Right renal pelvis (tissue), 4 donors: Measurements from ENCODE around the gene TPD52L2. TPM values are rescaled to one million over a fixed set of nuclear protein-coding genes. Genes with fewer than 3 reads are reported as not detected.
"Not testable (repeated sequence)": the region's sequence is repeated elsewhere in the genome, so short reads cannot be mapped to it uniquely, and the experiment has no call there.

Source experiments
- DNase-seq, 4 donors: peaks; one replicate each; pipeline ENCODE4 v3.0.0-alpha.2; 2013; ENCODE audit warnings: low read depth in 4 of 4, low spot score in 3 of 4, missing footprints in 1 of 4
- polyA plus RNA-seq, 4 donors: library from polyadenylated mRNA; unstranded; fragments of 120-200 nt; gene quantifications; one replicate each; pipeline ENCODE4 v1.2.1, GENCODE V29; 2013; ENCODE audit not compliant: insufficient read length in 4 of 4

The TPD52L2 gene
- polyA plus RNA-seq, 4 donors: 84.8 to 91.5 (median 87.1) TPM

GRCh38 chr20:63855363-63856097, 9.5 kb upstream of the TPD52L2 start:
- no peak for DNase-seq

- no peak for DNase-seq
These were observed 9.0 kb upstream of the TPD52L2 start for GRCh38 chr20:63856098-63856511.

- peak in 1 of 4 donors; percentile 61 for DNase-seq
These were observed 7.2 kb upstream of the TPD52L2 start for GRCh38 chr20:63857764-63858392.

GRCh38 chr20:63858393-63859165, 6.5 kb upstream of the TPD52L2 start:
- peak; percentile 69 to 77 (median 74) for DNase-seq

- DNase-seq: no peak
These were observed 5.8 kb upstream of the TPD52L2 start for GRCh38 chr20:63859166-63859699.

GRCh38 chr20:63860325-63861051, 4.6 kb upstream of the TPD52L2 start:
- no peak for DNase-seq

- no peak for DNase-seq
These were observed 3.6 kb upstream of the TPD52L2 start, which contains the start of gene ABHD16B for GRCh38 chr20:63861365-63861934. Gene ABHD16B, plus strand, starts transcription at chr20:63861498. Its CDS starts 43 bp downstream, at chr20:63861541.

GRCh38 chr20:63861981-63862901, 2.8 kb upstream of the TPD52L2 start:
- no peak for DNase-seq

- no peak for DNase-seq
These were observed 1.9 kb upstream of the TPD52L2 start for GRCh38 chr20:63863021-63863797.

- peak in 2 of 4 donors; percentile 65 to 66 for DNase-seq
These were observed 1.1 kb upstream of the TPD52L2 start for GRCh38 chr20:63863798-63864544.

- DNase-seq: no peak
These were observed 509 bp upstream of the TPD52L2 start for GRCh38 chr20:63864545-63864977.

GRCh38 chr20:63867042-63867441, 2.0 kb downstream of the TPD52L2 start:
- not testable (repeated sequence) for DNase-seq

GRCh38 chr20:63868264-63868663, 3.2 kb downstream of the TPD52L2 start:
- DNase-seq: no peak

GRCh38 chr20:63873477-63873971, 8.5 kb downstream of the TPD52L2 start:
- DNase-seq: no peak

- DNase-seq: not testable (repeated sequence)
These were observed 9.2 kb downstream of the TPD52L2 start for GRCh38 chr20:63874241-63874640.

GRCh38 chr20:63876489-63877036, 11.5 kb downstream of the TPD52L2 start:
- DNase-seq: no peak
